Measurements from ENCODE around the gene PIK3AP1.
A peak's percentile ranks its signal among the peaks of the same experiment; 100 is the strongest.
"Not testable (repeated sequence)": the region's sequence is repeated elsewhere in the genome, so short reads cannot be mapped to it uniquely, and the experiment has no call there.

Gene PIK3AP1

GRCh38 chr10:96720422-96721206 is at the start of gene PIK3AP1:
TSS of gene PIK3AP1 (minus strand) at chr10:96720514. CDS start at chr10:96720394, 120 bp downstream.
- no peak for DNase-seq (ENCODE audit: low read depth)

GRCh38 chr10:96768136-96768535 is 47.8 kb upstream of the PIK3AP1 start:
- DNase-seq (ENCODE audit: low read depth), result no peak

- no peak for DNase-seq (ENCODE audit: low read depth)
Observed at GRCh38 chr10:96767611-96768010, 47.3 kb upstream of the PIK3AP1 start.

- peak; percentile 7 for DNase-seq (ENCODE audit: low read depth)
Observed at GRCh38 chr10:96765406-96766240, 45.3 kb upstream of the PIK3AP1 start.

- DNase-seq (ENCODE audit: low read depth), result no peak
Observed at GRCh38 chr10:96764425-96765060, 44.2 kb upstream of the PIK3AP1 start.

- DNase-seq (ENCODE audit: low read depth), result no peak
Observed at GRCh38 chr10:96758423-96758822, 38.1 kb upstream of the PIK3AP1 start.

GRCh38 chr10:96756111-96756903 is 36.0 kb upstream of the PIK3AP1 start:
- DNase-seq (ENCODE audit: low read depth), result no peak

GRCh38 chr10:96753956-96754355 is 33.6 kb upstream of the PIK3AP1 start:
- DNase-seq (ENCODE audit: low read depth), result no peak

- no peak for DNase-seq (ENCODE audit: low read depth)
Observed at GRCh38 chr10:96752375-96752774, 32.1 kb upstream of the PIK3AP1 start.

- DNase-seq (ENCODE audit: low read depth), result not testable (repeated sequence)
Observed at GRCh38 chr10:96750316-96750715, 30.0 kb upstream of the PIK3AP1 start.

- DNase-seq (ENCODE audit: low read depth), result no peak
Observed at GRCh38 chr10:96747734-96748550, 27.6 kb upstream of the PIK3AP1 start.

- no peak for DNase-seq (ENCODE audit: low read depth)
Observed at GRCh38 chr10:96746503-96746902, 26.2 kb upstream of the PIK3AP1 start.

GRCh38 chr10:96745950-96746349 is 25.6 kb upstream of the PIK3AP1 start:
- no peak for DNase-seq (ENCODE audit: low read depth)

GRCh38 chr10:96743988-96744585 is 23.8 kb upstream of the PIK3AP1 start:
- DNase-seq (ENCODE audit: low read depth), result no peak

GRCh38 chr10:96741557-96741956 is 21.2 kb upstream of the PIK3AP1 start:
- not testable (repeated sequence) for DNase-seq (ENCODE audit: low read depth)

- DNase-seq (ENCODE audit: low read depth), result no peak
Observed at GRCh38 chr10:96740579-96741281, 20.4 kb upstream of the PIK3AP1 start.

- no peak for DNase-seq (ENCODE audit: low read depth)
Observed at GRCh38 chr10:96740141-96740540, 19.8 kb upstream of the PIK3AP1 start.

GRCh38 chr10:96737307-96737902 is 17.1 kb upstream of the PIK3AP1 start:
- not testable (repeated sequence) for DNase-seq (ENCODE audit: low read depth)

- DNase-seq (ENCODE audit: low read depth), result no peak
Observed at GRCh38 chr10:96724621-96725020, 4.3 kb upstream of the PIK3AP1 start.

All from HS-27A (cell line).